Mammary epithelial cell (primary cell): ENCODE results near the gene FTH1.

Experiments used
- CTCF ChIP-seq, 2 donors: IDR thresholded peaks in 1 of 2; conservative IDR thresholded peaks in 1 of 2; 2 replicates each; pipeline ENCODE4 v1.5.1; 2011 to 2012; ENCODE audit warnings: inconsistent platforms in 2 of 2, low read length in 2 of 2, mild to moderate bottlenecking in 2 of 2, control low read depth in 1 of 2, low read depth in 1 of 2; ENCODE audit not compliant: insufficient read depth in 1 of 2; ENCODE audit errors: extremely low read depth in 1 of 2
- EZH2 ChIP-seq: IDR thresholded peaks from 2 replicates; pipeline ENCODE4 v1.6.1; 2012; ENCODE audit warnings: low read length, inconsistent platforms, borderline replicate concordance

- TF ChIP-seq EZH2: no peak
- no peak for TF ChIP-seq CTCF (conservative IDR thresholded peaks at IDR 0.05 in 1 of 2, IDR thresholded peaks at IDR 0.05 in 1 of 2; ENCODE audit: extremely low read depth in 1 of 2, insufficient read depth in 1 of 2, low read depth in 1 of 2, low read length in 2 of 2)
Observed at GRCh38 chr11:61919705-61920631, 47.5 kb downstream of the FTH1 start.
